Right lobe of liver (tissue), 6 donors: ENCODE measurements around the gene ZNF865. TPM values are rescaled to one million over a fixed set of nuclear protein-coding genes. Genes with fewer than 3 reads are reported as not detected.

Source experiments
- ATAC-seq, 4 donors: fragments of 200-7000 bp; cut with Tn5 transposase; one replicate each; pipeline ENCODE4 v1.9.1; 2020; ENCODE audit warnings: mild to moderate bottlenecking in 4 of 4, moderate library complexity in 4 of 4
- DNase-seq, 3 donors: peaks; one replicate each; pipeline ENCODE4 v3.0.0-alpha.2; 2020
- H3K27ac ChIP-seq, 3 donors: fragments of 200-600 bp; one replicate each; pipeline ENCODE4 v1.8.0; 2022
- H3K27me3 ChIP-seq, 2 donors: fragments of 200-600 bp; one replicate each; pipeline ENCODE4 v1.8.0; 2022
- H3K36me3 ChIP-seq, 4 donors: fragments of 200-600 bp; sonication (generic) in 1 of 4; one replicate each; pipeline versions ENCODE4 v1.5.1 to v1.8.0; 2017 to 2022; ENCODE audit warnings: control low read depth in 1 of 4
- H3K4me1 ChIP-seq, 4 donors: fragments of 200-600 bp; sonication (generic) in 1 of 4; one replicate each; pipeline versions ENCODE4 v1.5.1 to v1.8.0; 2017 to 2022; ENCODE audit warnings: control low read depth in 1 of 4
- H3K4me3 ChIP-seq, 3 donors: fragments of 200-600 bp; one replicate each; pipeline ENCODE4 v1.8.0; 2022
- H3K9me3 ChIP-seq, 4 donors: fragments of 200-600 bp; sonication (generic) in 1 of 4; one replicate each; pipeline versions ENCODE4 v1.5.1 to v1.8.0; 2017 to 2022; ENCODE audit warnings: control low read depth in 1 of 4
- POLR2A ChIP-seq: fragments of 450-650 bp; IDR thresholded peaks from one replicate; pipeline ENCODE4 v1.6.1; 2017; ENCODE audit warnings: antibody characterized with exemption, mild to moderate bottlenecking
- WGBS: methylation state at CpG from one replicate; pipeline ENCODE4 v1.1.6; 2018; ENCODE audit warnings: low coverage, low lambda C conversion rate; ENCODE audit not compliant: insufficient coverage; ENCODE audit errors: missing lambda C conversion rate; 5-methylcytosine and 5-hydroxymethylcytosine counted together
- intact Hi-C, 2 donors: fragments of 100-400 bp; cut with DNase I; formaldehyde crosslinking; loops; one replicate each; pipeline versions ENCODE4 v1.11.2 to v1.14.1; 2022
- total RNA-seq, 6 experiments: library from RNA; depleted of rRNA in 2 of 6; stranded (reverse); fragments of >200 nt in 2 of 6; fragmentation: NEBNext Ultra II Directional in 3 of 6; extraction: Animal tissue kit (Norgen Biotek cat#: 25700) in 3 of 6; gene quantifications; one replicate each; pipeline versions ENCODE4 v1.1.0 to v1.2.4, GENCODE V29; 2016 to 2023
- TF ChIP-seq, protein P1 (sequence below), 4 donors: fragments of 200-600 bp in 3 of 4; fragments of 450-650 bp in 1 of 4; IDR thresholded peaks; one replicate each; pipeline versions ENCODE4 v1.5.1 to v1.8.0; 2016 to 2022; ENCODE audit warnings: antibody characterized with exemption in 4 of 4, mild to moderate bottlenecking in 2 of 4
- donor health status: DM: no; HTN: yes; CAD: no.
- donor health status: DM: no; HTN: no; CAD: no.
- donor health status: DM: no; HTN: no; CAD: no.
- donor health status: DM: no; HTN: yes; CAD: no.
- donor health status: DM: no; HTN: yes; CAD: no.

ZNF865 gene
- total RNA-seq, 6 experiments from 2014 or later, result 4.2 to 6.0 (median 4.7) TPM

DNA sequence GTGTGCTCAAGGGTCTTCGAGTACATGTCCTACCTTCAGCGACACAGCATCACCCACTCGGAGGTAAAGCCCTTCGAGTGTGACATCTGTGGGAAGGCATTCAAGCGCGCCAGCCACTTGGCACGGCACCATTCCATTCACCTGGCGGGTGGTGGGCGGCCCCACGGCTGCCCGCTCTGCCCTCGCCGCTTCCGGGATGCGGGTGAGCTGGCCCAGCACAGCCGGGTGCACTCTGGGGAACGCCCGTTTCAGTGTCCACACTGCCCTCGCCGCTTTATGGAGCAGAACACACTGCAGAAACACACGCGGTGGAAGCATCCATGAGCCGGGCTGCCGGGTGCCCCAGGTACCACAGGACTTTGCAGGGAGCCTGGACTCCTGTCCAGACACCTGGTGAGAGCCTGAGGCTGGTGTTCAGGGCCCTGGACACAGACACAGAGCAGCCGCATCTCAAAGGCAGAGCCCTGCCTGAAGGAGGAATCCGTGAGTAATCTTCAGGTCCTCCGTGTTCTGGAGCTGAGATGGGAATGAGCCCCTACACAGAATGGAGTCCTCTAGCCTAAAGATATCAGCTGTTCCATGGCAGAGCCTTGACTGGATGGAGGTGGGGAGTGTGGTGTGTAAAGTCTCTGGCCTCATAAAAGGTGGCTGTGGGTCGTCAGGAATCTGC is 39.5 kb downstream of the ZNF865 start:
- DNase-seq (peak in 1 of 3 donors; percentile 22), ATAC-seq (no peak)
- H3K27ac ChIP-seq, result no peak overlapping the region
- H3K4me3 ChIP-seq, result no peak overlapping the region
- H3K4me1 ChIP-seq, result peaks cover 0 to 39% (median 8%) of the 10 kb centered on the region in 4 donors
- no peak for TF ChIP-seq POLR2A
- TF ChIP-seq, protein P1, sequence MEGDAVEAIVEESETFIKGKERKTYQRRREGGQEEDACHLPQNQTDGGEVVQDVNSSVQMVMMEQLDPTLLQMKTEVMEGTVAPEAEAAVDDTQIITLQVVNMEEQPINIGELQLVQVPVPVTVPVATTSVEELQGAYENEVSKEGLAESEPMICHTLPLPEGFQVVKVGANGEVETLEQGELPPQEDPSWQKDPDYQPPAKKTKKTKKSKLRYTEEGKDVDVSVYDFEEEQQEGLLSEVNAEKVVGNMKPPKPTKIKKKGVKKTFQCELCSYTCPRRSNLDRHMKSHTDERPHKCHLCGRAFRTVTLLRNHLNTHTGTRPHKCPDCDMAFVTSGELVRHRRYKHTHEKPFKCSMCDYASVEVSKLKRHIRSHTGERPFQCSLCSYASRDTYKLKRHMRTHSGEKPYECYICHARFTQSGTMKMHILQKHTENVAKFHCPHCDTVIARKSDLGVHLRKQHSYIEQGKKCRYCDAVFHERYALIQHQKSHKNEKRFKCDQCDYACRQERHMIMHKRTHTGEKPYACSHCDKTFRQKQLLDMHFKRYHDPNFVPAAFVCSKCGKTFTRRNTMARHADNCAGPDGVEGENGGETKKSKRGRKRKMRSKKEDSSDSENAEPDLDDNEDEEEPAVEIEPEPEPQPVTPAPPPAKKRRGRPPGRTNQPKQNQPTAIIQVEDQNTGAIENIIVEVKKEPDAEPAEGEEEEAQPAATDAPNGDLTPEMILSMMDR (IDR thresholded peaks at IDR 0.05), result no peak
- WGBS, result 80% methylated on average over 1 of the region's 28 CpGs
- H3K9me3 ChIP-seq, result no peaks in the 10 kb centered on the region
- H3K27me3 ChIP-seq, result no peaks in the 10 kb centered on the region
- H3K36me3 ChIP-seq, result peaks cover 0 to 10% (median 0%) of the 10 kb centered on the region in 4 donors
- intact Hi-C loops, result no loop called here

DNA sequence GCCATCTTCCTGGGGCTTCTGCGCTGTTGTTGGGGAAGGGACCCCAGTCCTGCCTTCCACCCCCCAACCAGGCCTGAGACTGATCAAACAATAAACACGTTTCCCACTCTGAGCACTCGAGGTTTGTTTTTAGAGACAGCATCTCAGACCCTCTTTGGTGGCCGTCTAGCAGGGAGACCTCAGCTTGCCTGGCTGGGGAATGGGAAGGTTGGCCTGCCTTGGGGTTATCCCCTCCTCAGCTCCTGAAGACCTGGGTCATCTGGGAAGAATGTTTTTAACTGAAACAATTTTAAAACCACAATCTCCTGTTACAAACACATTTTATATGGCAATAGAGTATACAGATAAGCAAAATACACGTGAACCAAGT is 40.0 kb downstream of the ZNF865 start:
- Histone ChIP-seq H3K9me3 (no peaks in the 10 kb centered on the region), H3K27ac (no peak overlapping the region), H3K4me3 (no peak overlapping the region), H3K36me3 (peaks cover 0 to 10% (median 0%) of the 10 kb centered on the region in 4 donors), H3K27me3 (no peaks in the 10 kb centered on the region), H3K4me1 (peaks cover 0 to 34% (median 5%) of the 10 kb centered on the region in 4 donors)
- TF ChIP-seq, protein P1 (IDR thresholded peaks at IDR 0.05), result no peak
- no peak for TF ChIP-seq POLR2A
- intact Hi-C loops, result no loop called here
- WGBS, result 87% methylated on average over 2 of the region's 5 CpGs
- no peak for DNase-seq
- no peak for ATAC-seq

DNA sequence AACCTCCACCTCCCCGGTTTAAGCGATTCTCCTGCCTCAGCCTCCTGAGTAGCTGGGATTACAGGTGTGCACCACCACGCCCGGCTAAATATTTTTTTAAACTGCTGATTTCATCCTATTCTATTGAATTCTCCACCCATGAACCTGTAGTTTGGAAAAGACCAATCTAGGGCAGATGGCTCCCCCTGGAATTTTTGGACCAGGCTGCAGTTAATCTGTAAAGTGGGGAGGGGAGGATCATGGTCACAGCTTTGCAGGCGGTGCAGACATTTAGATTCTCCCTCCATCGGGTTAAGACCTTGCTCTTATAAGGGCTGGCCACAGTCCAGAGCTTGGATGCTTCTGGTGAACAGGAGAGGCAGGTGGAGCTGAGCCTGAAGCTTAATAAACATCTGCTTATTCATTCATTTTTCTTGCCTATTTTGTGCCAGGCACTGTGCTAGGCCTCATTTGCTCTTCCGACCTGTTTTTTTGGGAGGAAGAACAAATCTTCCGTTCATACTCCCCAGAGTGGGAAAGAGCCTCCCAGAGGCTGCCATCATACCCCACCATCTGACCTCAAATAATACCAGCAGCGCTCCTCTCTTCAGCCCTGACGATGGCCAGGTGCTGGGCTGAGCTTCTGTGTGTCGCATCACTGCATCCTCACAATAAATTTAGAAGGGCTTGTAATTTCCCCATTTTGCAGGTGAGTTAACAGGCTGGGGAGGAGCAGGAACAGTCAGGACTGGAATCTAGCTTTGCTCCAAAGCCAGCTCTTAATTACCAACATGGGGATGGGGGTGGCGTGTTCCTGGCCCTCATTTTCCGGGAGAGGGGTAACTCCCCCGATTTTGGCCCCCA is 41.7 kb downstream of the ZNF865 start:
- Histone ChIP-seq H3K27me3 (no peaks in the 10 kb centered on the region), H3K4me1 (peaks cover 0 to 33% (median 3%) of the 10 kb centered on the region in 4 donors), H3K36me3 (peaks cover 0 to 10% (median 0%) of the 10 kb centered on the region in 4 donors), H3K27ac (peak overlapping the region in 1 of 3 donors; percentile 81), H3K4me3 (peak overlapping the region; percentile 77 to 96 (median 89)), H3K9me3 (no peaks in the 10 kb centered on the region)
- DNase-seq (no peak), ATAC-seq (no peak)
- no peak for TF ChIP-seq POLR2A
- TF ChIP-seq, protein P1 (IDR thresholded peaks at IDR 0.05), result no peak
- WGBS, result 50% methylated on average over 10 of the region's 14 CpGs
- intact Hi-C loops, result no loop called here

DNA sequence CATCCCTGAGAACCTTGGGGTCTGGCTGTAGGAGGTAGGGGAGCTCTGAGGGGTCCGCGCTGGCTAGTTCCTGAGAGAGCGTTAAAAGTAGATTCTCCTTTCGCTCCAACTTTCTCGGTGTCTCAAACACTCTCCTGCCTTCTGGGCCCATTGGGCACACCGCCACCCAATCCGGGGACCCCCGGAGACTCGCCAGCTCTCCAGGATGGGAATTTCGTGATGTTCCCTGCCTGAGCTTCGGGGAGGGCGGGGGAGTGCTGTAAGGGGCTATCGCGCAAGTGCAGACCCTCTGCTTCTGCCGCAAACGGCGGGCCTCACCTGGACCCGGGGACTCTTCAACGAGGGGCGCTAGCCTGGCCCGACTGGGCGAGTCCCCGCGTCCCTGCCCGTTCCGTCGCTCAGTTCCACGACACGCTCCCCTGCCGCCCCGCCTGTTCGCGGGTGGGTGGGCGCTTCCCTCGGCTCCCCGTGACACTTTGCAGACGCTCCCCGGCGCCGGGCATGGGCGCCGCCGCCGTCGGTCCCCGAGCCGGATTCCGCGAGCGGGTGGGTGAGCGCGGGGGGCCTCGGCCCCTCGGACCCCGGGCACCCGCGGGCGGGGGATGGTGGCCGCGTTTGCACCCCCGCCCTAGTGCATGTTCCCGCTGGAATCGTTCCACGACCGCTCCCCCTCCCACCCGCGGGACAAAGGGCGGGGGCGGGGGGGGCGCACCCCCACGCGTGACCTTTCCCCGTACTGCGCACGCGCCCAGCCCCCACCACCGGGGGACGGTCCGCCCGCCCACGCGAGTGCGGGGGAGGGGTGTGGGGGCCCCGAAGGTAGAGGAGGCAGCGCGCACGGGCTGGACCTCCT is 42.5 kb downstream of the ZNF865 start, which contains the start of gene CCDC106:
Gene CCDC106 (plus strand): TSS at position 481 of the 853 bp plus-strand sequence. CDS start 835 bp downstream, outside the sequence.
- Histone ChIP-seq H3K27me3 (no peaks in the 10 kb centered on the region), H3K9me3 (no peaks in the 10 kb centered on the region), H3K27ac (peak within 1 kb of the TSS; percentile 34 to 81 (median 78)), H3K36me3 (peaks cover 0 to 10% (median 0%) of the 10 kb centered on the region in 4 donors), H3K4me1 (peaks cover 0 to 24% (median 3%) of the 10 kb centered on the region in 4 donors), H3K4me3 (peak within 1 kb of the TSS; percentile 77 to 96 (median 89))
- DNase-seq (peak; percentile 66 to 75 (median 72)), ATAC-seq (peak; percentile 60 to 73 (median 62))
- intact Hi-C loops, result no loop called here
- TF ChIP-seq, protein P1 (IDR thresholded peaks at IDR 0.05), result no peak
- no peak for TF ChIP-seq POLR2A
- WGBS, result no CpG with 5 or more reads among the region's 87 CpGs
